GM11168 (cell line): ENCODE results near the gene UNCX.
"Not testable (repeated sequence)": the region's sequence is repeated elsewhere in the genome, so short reads cannot be mapped to it uniquely, and the experiment has no call there.

ENCODE experiments used
- in situ Hi-C: fragments of 300-500 bp; cut with MboI; formaldehyde crosslinking; loops from one replicate; pipeline ENCODE4 v1.12.0; 2022; ENCODE audit warnings: low sequenced_read_pairs; ENCODE audit not compliant: unreplicated experiment

UNCX gene

GRCh38 chr7:1252540-1253090 is 19.9 kb downstream of the UNCX start:
- in situ Hi-C loops, result no loop called here

- in situ Hi-C loops, result no loop called here
Measured at GRCh38 chr7:1253681-1254181, 21.1 kb downstream of the UNCX start.

GRCh38 chr7:1254281-1255079 is 21.8 kb downstream of the UNCX start:
- in situ Hi-C loops, result no loop called here

GRCh38 chr7:1255080-1255816 is 22.6 kb downstream of the UNCX start:
- in situ Hi-C loops, result no loop called here

GRCh38 chr7:1255817-1256340 is 23.2 kb downstream of the UNCX start:
- in situ Hi-C loops, result no loop called here

- in situ Hi-C loops, result no loop called here
Measured at GRCh38 chr7:1256621-1257020, 23.9 kb downstream of the UNCX start.

- in situ Hi-C loops, result no loop called here
Measured at GRCh38 chr7:1257221-1257620, 24.5 kb downstream of the UNCX start.

GRCh38 chr7:1257863-1258262 is 25.2 kb downstream of the UNCX start:
- in situ Hi-C loops, result no loop called here

GRCh38 chr7:1259621-1260243 is 27.1 kb downstream of the UNCX start:
- in situ Hi-C loops, result no loop called here

GRCh38 chr7:1260244-1260635 is 27.6 kb downstream of the UNCX start:
- in situ Hi-C loops, result no loop called here

- in situ Hi-C loops, result not testable (repeated sequence)
Measured at GRCh38 chr7:1261036-1261435, 28.4 kb downstream of the UNCX start.

GRCh38 chr7:1262441-1262840 is 29.8 kb downstream of the UNCX start:
- in situ Hi-C loops, result no loop called here

GRCh38 chr7:1263391-1263951 is 30.8 kb downstream of the UNCX start:
- in situ Hi-C loops, result no loop called here

- in situ Hi-C loops, result no loop called here
Measured at GRCh38 chr7:1264345-1265280, 31.9 kb downstream of the UNCX start.

GRCh38 chr7:1267016-1267900 is 34.6 kb downstream of the UNCX start:
- in situ Hi-C loops, result no loop called here

- in situ Hi-C loops, result no loop called here
Measured at GRCh38 chr7:1268076-1268815, 35.6 kb downstream of the UNCX start.

GRCh38 chr7:1268866-1269265 is 36.2 kb downstream of the UNCX start:
- in situ Hi-C loops, result no loop called here
